Stimulated activated memory B cell treated with anti-CD40 and anti-IgM and Interleukin-4, amounts not matched to agents 10 μg/mL and 1 μg/mL and 100 μg/mL, for 72 hours (primary cell): ENCODE measurements around the gene LMTK2.
"Not testable (repeated sequence)": the region's sequence is repeated elsewhere in the genome, so short reads cannot be mapped to it uniquely, and the experiment has no call there.

Source experiments
- ATAC-seq: fragments of 150-1000 bp; cut with Tn5 transposase; 2 replicates; pipeline ENCODE4 v1.10.0; 2021
- H3K27ac Mint-ChIP-seq: one replicate; pipeline ENCODE4 v1.8.0; 2022; ENCODE audit warnings: mild to moderate bottlenecking, mixed read lengths
- H3K27me3 Mint-ChIP-seq: one replicate; pipeline ENCODE4 v1.8.0; 2022; ENCODE audit warnings: mixed read lengths
- H3K36me3 Mint-ChIP-seq: one replicate; pipeline ENCODE4 v1.8.0; 2022; ENCODE audit warnings: mixed read lengths
- H3K4me1 Mint-ChIP-seq: one replicate; pipeline ENCODE4 v1.8.0; 2022; ENCODE audit warnings: mixed read lengths
- H3K4me3 Mint-ChIP-seq: one replicate; pipeline ENCODE4 v1.8.0; 2022; ENCODE audit warnings: mild to moderate bottlenecking, moderate library complexity, mixed read lengths
- H3K9me3 Mint-ChIP-seq: one replicate; pipeline ENCODE4 v1.8.0; 2022; ENCODE audit warnings: mixed read lengths

LMTK2 gene

GRCh38 chr7:98219382-98219781, 112.7 kb downstream of the LMTK2 start:
- not testable (repeated sequence) for ATAC-seq, H3K27ac Mint-ChIP-seq, H3K9me3 Mint-ChIP-seq, H3K27me3 Mint-ChIP-seq, H3K4me3 Mint-ChIP-seq
- Mint-ChIP-seq H3K36me3 (peaks cover 57% of the 10 kb centered on the region), H3K4me1 (peaks cover 23% of the 10 kb centered on the region)

- no peaks in the 10 kb centered on the region for H3K27me3 Mint-ChIP-seq
- no peaks in the 10 kb centered on the region for H3K9me3 Mint-ChIP-seq
These were observed 115.2 kb downstream of the LMTK2 start for GRCh38 chr7:98221611-98222532.

GRCh38 chr7:98222533-98223195, 116.0 kb downstream of the LMTK2 start:
- peaks cover 54% of the 10 kb centered on the region for H3K36me3 Mint-ChIP-seq
- ATAC-seq: no peak

More at GRCh38 chr7:98221611-98222532, 115.2 kb downstream of the LMTK2 start:
- Mint-ChIP-seq H3K4me1 (peaks cover 23% of the 10 kb centered on the region), H3K27ac (no peak overlapping the region), H3K36me3 (peaks cover 59% of the 10 kb centered on the region), H3K4me3 (no peak overlapping the region)
- ATAC-seq: no peak

GRCh38 chr7:98223351-98223897, 116.8 kb downstream of the LMTK2 start:
- no peak overlapping the region for H3K27ac Mint-ChIP-seq
- peaks cover 16% of the 10 kb centered on the region for H3K4me1 Mint-ChIP-seq
- H3K4me3 Mint-ChIP-seq: no peak overlapping the region
- no peaks in the 10 kb centered on the region for H3K9me3 Mint-ChIP-seq
- peak; percentile 10 for ATAC-seq
- H3K27me3 Mint-ChIP-seq: no peaks in the 10 kb centered on the region
- H3K36me3 Mint-ChIP-seq: peaks cover 55% of the 10 kb centered on the region

More at GRCh38 chr7:98222533-98223195, 116.0 kb downstream of the LMTK2 start:
- Mint-ChIP-seq H3K4me1 (peaks cover 23% of the 10 kb centered on the region), H3K4me3 (no peak overlapping the region), H3K27ac (no peak overlapping the region), H3K9me3 (no peaks in the 10 kb centered on the region), H3K27me3 (no peaks in the 10 kb centered on the region)

- no peak for ATAC-seq
- no peaks in the 10 kb centered on the region for H3K27me3 Mint-ChIP-seq
- no peak overlapping the region for H3K27ac Mint-ChIP-seq
These were observed 117.4 kb downstream of the LMTK2 start for GRCh38 chr7:98223898-98224700.

GRCh38 chr7:98224701-98225181, 118.1 kb downstream of the LMTK2 start:
- peaks cover 3% of the 10 kb centered on the region for H3K4me1 Mint-ChIP-seq
- H3K36me3 Mint-ChIP-seq: peaks cover 58% of the 10 kb centered on the region
- peak; percentile 6 for ATAC-seq
- H3K27me3 Mint-ChIP-seq: no peaks in the 10 kb centered on the region
- H3K4me3 Mint-ChIP-seq: no peak overlapping the region
- no peaks in the 10 kb centered on the region for H3K9me3 Mint-ChIP-seq
- no peak overlapping the region for H3K27ac Mint-ChIP-seq

More at GRCh38 chr7:98223898-98224700, 117.4 kb downstream of the LMTK2 start:
- H3K4me3 Mint-ChIP-seq: no peak overlapping the region
- peaks cover 55% of the 10 kb centered on the region for H3K36me3 Mint-ChIP-seq
- H3K9me3 Mint-ChIP-seq: no peaks in the 10 kb centered on the region
- H3K4me1 Mint-ChIP-seq: peaks cover 9% of the 10 kb centered on the region

- Mint-ChIP-seq H3K4me3 (no peak overlapping the region), H3K9me3 (no peaks in the 10 kb centered on the region), H3K27ac (no peak overlapping the region), H3K4me1 (no peaks in the 10 kb centered on the region), H3K27me3 (no peaks in the 10 kb centered on the region), H3K36me3 (peaks cover 68% of the 10 kb centered on the region)
- ATAC-seq: no peak
These were observed 119.4 kb downstream of the LMTK2 start for GRCh38 chr7:98225913-98226614.

GRCh38 chr7:98227939-98228338, 121.3 kb downstream of the LMTK2 start:
- no peak for ATAC-seq
- Mint-ChIP-seq H3K27ac (no peak overlapping the region), H3K9me3 (no peaks in the 10 kb centered on the region)

GRCh38 chr7:98228801-98229200, 122.1 kb downstream of the LMTK2 start:
- Mint-ChIP-seq H3K4me1 (no peaks in the 10 kb centered on the region), H3K4me3 (no peak overlapping the region), H3K27me3 (no peaks in the 10 kb centered on the region), H3K27ac (no peak overlapping the region), H3K9me3 (no peaks in the 10 kb centered on the region), H3K36me3 (peaks cover 67% of the 10 kb centered on the region)
- ATAC-seq: no peak

More at GRCh38 chr7:98227939-98228338, 121.3 kb downstream of the LMTK2 start:
- Mint-ChIP-seq H3K36me3 (peaks cover 68% of the 10 kb centered on the region), H3K4me1 (no peaks in the 10 kb centered on the region), H3K27me3 (no peaks in the 10 kb centered on the region), H3K4me3 (no peak overlapping the region)

- Mint-ChIP-seq H3K4me1 (no peaks in the 10 kb centered on the region), H3K9me3 (no peaks in the 10 kb centered on the region), H3K4me3 (no peak overlapping the region), H3K27ac (no peak overlapping the region), H3K27me3 (no peaks in the 10 kb centered on the region), H3K36me3 (peaks cover 73% of the 10 kb centered on the region)
- no peak for ATAC-seq
These were observed 122.8 kb downstream of the LMTK2 start for GRCh38 chr7:98229441-98229840.

GRCh38 chr7:98229991-98230745, 123.5 kb downstream of the LMTK2 start:
- Mint-ChIP-seq H3K9me3 (no peaks in the 10 kb centered on the region), H3K4me3 (no peak overlapping the region), H3K36me3 (peaks cover 77% of the 10 kb centered on the region), H3K27ac (no peak overlapping the region), H3K4me1 (no peaks in the 10 kb centered on the region), H3K27me3 (no peaks in the 10 kb centered on the region)
- ATAC-seq: no peak

- no peaks in the 10 kb centered on the region for H3K9me3 Mint-ChIP-seq
- no peak overlapping the region for H3K27ac Mint-ChIP-seq
- peaks cover 77% of the 10 kb centered on the region for H3K36me3 Mint-ChIP-seq
- no peak for ATAC-seq
- no peaks in the 10 kb centered on the region for H3K4me1 Mint-ChIP-seq
- no peaks in the 10 kb centered on the region for H3K27me3 Mint-ChIP-seq
- no peak overlapping the region for H3K4me3 Mint-ChIP-seq
These were observed 124.2 kb downstream of the LMTK2 start for GRCh38 chr7:98230746-98231471.
